RWPE1 (cell line): ENCODE measurements around the gene INPP5K.

ENCODE experiments used
- CTCF ChIA-PET: fragments of 350-600 bp; sonication (Branson Sonifier 250); formaldehyde crosslinking; extraction: SDS; loops from one replicate; lab custom pipeline; 2021; lab: Yijun Ruan, JAX
- POLR2A ChIA-PET: fragments of 400-600 bp; formaldehyde crosslinking; extraction: SDS; loops from one replicate; lab custom pipeline; 2020; ENCODE audit warnings: antibody characterized with exemption; ENCODE audit not compliant: low non-redundant PET; lab: Yijun Ruan, JAX
- DNase-seq: peaks from one replicate; pipeline ENCODE4 v3.0.0; 2012; ENCODE audit warnings: low spot score
- H3K27ac ChIP-seq: fragments of 450-650 bp; 2 replicates; pipeline ENCODE4 v1.5.1; 2017
- CTCF ChIP-seq: fragments of 450-650 bp; conservative IDR thresholded peaks from 2 replicates; pipeline ENCODE4 v1.5.1; 2017; ENCODE audit warnings: low read depth, mild to moderate bottlenecking

Gene INPP5K

GRCh38 chr17:1464186-1464585 lies 52.2 kb downstream of the INPP5K start:
- peak overlapping the region; percentile 70 for H3K27ac ChIP-seq
- CTCF ChIA-PET = interaction anchor here (0.5 kb wide), 1 partner anchor 72 kb away, joined by 6 read pairs; no protein-coding TSS in a partner anchor
- TF ChIP-seq CTCF = no peak
- POLR2A ChIA-PET = no interaction called here
- DNase-seq = no peak

- peak overlapping the region; percentile 80 for H3K27ac ChIP-seq
- no peak for DNase-seq
- ChIA-PET CTCF (interaction anchor here (0.6 to 0.9 kb wide), 4 partner anchors 12 to 63 kb away, joined by 3 to 4 read pairs (median 4); no protein-coding TSS in a partner anchor), POLR2A (interaction anchor here (0.6 kb wide), 1 partner anchor 175 kb away, joined by 3 read pairs; no protein-coding TSS in a partner anchor)
- no peak for TF ChIP-seq CTCF
Observed at GRCh38 chr17:1462164-1463112, 54.0 kb downstream of the INPP5K start.

DNA sequence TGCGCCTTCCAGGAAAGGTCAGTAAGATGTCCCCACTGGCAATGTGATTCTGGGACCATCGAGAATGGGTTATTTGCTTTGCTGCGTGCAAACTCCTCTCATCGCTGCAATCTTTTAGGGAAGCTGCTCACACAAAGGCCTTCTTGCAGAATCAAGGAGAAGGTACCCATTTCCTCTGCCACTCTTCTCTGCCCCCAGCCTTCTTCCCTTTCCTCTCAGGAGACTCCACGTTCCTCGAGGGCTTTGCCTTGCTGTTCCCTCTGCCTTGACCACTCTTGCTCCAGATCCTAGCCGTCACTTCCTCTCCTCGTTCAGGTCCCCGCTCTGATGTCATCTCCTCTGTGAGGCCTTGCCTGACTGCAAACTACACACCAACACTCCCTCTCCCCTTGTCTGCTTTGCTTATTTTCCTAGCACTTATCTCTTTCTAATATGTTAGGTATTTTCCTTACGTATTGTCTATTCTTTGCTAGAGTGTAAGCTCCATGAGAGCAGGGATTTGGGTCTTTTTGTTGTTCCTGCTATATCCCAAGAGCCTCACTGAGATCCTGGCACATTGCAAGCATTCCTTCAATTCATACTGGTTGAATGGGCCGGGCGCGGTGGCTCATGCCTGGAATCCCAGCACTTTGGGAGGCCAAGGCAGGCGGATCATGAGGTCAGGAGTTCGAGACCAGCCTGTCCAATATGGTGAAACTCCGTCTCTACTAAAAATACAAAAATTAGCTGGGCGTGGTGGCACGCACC lies 55.0 kb downstream of the INPP5K start:
- ChIA-PET POLR2A (no interaction called here), CTCF (interaction anchor here (0.6 to 0.7 kb wide), 2 partner anchors 13 to 62 kb away, joined by 4 read pairs; no protein-coding TSS in a partner anchor)
- no peak for TF ChIP-seq CTCF
- no peak for DNase-seq
- peak overlapping the region; percentile 80 for H3K27ac ChIP-seq

DNA sequence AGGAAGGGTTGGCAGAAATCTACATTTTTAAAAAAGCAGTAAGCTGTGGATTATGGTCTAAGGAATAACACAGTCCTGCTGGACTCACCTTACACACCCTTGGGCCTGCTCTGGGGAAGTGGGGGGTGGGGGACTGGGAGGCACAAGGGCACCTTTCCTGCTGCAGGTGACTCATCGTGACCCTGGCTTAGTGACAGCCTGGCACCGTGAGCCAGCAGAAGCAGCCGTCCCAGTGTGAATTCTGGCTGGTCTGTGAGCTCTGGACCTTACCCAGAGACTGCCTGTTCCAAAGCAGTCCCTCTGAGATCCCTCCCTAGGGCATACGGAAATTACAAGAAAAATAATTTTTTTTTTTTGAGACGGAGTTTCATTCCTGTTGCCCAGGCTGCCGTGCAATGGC lies 56.2 kb downstream of the INPP5K start:
- peak; percentile 16 for DNase-seq
- no peak for TF ChIP-seq CTCF
- ChIA-PET CTCF (interaction anchor here (0.7 kb wide), 1 partner anchor 29 kb away, joined by 3 read pairs; no protein-coding TSS in a partner anchor), POLR2A (no interaction called here)
- peak overlapping the region; percentile 80 for H3K27ac ChIP-seq

- TF ChIP-seq CTCF = no peak
- POLR2A ChIA-PET = interaction anchor here (0.7 kb wide), 1 partner anchor 59 kb away, joined by 3 read pairs; no protein-coding TSS in a partner anchor
- CTCF ChIA-PET = interaction anchor here (0.5 kb wide), 1 partner anchor 91 kb away, joined by 3 read pairs; no protein-coding TSS in a partner anchor
- H3K27ac ChIP-seq = peak within 1 kb of the TSS; percentile 90
- peak; percentile 99 for DNase-seq
Observed at GRCh38 chr17:1455797-1456599, 60.4 kb downstream of the INPP5K start, which contains the start of gene CRK. CRK (minus strand) TSS chr17:1456232; CDS start chr17:1456117, 115 bp downstream.
